HL-60/S4 (cell line): ENCODE measurements around the gene MFSD12.

Source experiments
- in situ Hi-C: fragments of 300-500 bp; cut with MboI; formaldehyde crosslinking; loops from 2 replicates; pipeline ENCODE4 v1.14.3; 2022; ENCODE audit warnings: low sequenced_read_pairs

The MFSD12 gene

GRCh38 chr19:3563709-3564524, 6.5 kb upstream of the MFSD12 start:
- in situ Hi-C loops, result no loop called here

- in situ Hi-C loops, result no loop called here
Measured at GRCh38 chr19:3556978-3557460, 367 bp downstream of the MFSD12 start.

GRCh38 chr19:3556423-3556977, 886 bp downstream of the MFSD12 start:
- in situ Hi-C loops, result no loop called here

DNA sequence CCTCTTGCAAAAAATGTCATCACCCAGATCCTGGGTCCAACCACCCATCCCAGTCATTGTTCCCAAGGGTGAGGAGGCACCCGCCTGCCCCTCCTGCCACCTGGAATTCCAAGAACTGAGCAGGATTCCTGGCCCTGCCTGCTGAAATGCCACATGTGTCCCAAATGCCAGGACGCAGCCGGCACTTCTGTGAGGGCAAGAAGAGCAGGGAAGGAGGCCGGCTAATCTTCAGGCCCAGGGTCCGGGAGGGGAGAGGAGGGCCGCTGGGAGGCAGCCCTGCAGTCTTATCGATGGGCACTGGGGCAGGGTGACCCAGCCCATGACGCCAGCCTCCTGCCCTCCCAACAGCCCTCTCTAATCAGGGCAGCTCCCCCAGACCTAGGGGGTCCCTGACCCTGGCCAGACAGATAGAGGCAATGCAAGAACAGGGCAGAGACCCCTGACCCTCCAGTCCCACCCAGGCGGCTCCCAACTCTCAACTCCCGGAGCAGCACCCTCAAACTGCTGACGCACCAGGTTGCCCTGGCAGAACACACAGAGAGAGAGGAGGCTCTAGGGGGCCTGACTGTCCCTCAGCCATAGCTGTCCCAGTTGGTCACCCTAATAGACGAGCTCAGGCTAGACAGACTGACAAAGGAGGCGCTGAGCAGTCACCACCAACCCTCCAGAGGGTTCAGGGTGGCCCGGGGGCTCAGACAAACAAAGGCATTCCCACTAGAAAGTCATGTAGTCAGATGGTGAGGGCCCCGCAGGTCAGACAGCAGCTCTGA, 1.5 kb downstream of the MFSD12 start:
- in situ Hi-C loops, result no loop called here

DNA sequence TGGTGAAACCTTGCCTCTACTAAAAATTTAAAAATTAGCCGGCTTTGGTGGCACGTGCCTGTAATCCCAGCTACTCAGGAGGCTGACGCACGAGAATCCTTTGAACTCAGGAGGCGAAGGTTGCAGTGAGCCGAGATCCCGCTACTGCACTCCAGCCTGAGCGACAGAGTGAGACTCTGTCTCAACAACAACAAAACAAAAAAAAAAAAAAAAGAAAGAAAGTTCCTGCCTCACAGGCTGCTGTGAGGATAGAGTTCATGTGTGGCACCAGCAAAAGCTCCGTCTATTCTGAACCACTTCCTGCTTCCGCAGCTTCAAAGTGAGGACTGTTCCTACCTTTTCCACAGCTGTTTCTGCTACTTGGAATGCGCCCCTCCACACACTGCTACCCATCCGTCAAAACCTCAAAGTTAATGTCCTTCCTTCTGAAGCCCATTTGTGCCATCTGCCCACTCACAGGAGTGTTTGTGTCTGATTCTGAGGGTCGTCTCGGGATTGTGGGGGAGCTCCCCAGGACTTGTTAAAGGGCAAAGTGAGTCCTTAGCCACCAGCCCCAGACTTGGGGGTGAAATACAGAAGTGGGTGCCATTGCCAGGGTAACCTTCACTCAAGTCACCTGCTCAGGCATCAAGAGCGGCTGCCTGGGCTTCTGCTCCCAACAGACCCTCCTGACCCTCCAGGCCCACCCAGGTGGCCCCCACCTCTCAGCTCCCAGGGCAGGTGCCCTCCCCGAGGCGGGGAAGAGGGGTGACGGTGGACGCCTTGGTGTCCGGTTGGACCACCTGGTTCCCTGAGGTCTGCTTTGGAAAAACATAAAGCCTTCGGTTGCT, 2.9 kb downstream of the MFSD12 start:
- in situ Hi-C loops, result no loop called here

GRCh38 chr19:3551792-3552095, 5.6 kb downstream of the MFSD12 start:
- in situ Hi-C loops, result no loop called here

DNA sequence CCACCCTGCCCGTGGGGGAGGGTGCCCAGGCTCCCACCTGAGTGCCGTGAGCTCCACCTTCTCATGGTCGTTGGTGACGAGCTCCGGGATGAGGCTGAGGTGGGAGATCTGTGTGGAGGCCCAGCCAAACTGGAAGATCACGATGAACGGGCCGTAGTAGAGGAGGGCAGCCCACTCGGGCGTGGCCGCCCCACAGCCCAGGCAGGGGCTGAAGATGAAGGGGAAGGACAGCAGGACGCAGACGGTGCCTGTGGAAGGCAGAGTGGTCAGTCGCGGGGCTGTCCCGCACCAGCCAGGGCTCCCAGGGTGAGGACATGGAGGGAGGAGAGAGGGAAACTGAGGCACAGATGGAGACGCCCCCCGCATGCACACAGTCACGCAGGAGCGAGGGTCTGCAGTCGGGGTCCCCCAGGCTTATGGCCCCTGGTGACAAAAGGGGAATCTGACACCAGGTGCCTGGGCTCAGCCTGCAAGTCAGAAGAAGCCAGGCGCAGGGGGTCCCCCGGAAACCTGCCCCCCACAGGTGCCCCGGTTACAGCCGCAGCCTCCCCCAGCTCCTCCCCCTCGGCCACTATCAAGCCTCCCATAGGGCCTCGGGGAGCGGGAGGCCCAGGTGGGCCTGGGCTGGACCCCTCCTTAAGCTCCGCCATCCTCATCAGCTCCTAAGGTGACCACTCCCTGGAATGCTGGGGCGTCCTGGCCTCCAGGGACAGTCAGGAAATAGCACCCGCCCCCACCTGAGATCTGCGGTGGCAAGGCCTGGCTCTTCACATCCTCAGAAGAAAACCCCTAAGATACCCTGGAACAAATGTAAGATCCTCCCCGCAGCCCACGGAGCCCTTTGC, 6.2 kb downstream of the MFSD12 start:
- in situ Hi-C loops, result no loop called here

DNA sequence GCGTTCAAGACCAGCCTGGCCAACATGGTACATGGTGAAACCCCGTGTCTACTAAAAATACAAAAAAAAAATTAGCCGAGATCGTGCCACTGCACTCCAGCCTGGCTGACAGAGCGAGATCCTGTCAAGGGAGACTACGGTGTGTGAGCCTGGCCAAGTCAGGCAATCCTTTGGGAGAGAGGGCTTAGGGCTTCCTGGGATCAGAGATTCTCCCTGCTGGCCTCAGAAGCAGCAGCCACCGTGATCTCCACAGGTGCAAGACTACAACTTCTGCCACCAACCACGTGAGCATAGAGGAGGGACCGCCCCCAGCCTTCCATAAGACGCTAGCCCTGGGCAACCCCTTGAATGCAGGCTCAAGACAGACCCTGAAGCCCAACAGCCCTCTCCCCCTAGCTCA, 7.6 kb downstream of the MFSD12 start:
- in situ Hi-C loops, result no loop called here

DNA sequence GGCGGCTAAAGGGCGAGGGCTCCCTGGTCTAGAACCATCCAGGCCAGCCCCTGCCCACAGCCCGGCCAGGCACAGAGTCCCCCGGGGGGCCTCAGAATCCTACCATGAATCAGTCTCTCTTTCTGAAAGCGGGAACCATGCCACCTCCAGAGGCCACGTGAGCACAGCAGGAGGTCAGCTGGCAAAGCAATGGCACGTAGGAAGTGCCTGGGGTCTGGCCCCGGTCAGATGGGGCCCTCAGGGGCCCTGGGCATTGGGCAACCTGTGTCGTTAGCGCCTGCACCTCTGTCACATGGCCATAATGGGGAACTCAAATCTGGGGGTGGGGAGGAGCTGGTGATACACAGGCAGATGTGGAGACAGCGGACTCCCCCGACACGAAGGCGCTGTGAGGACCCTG, 8.8 kb downstream of the MFSD12 start:
- in situ Hi-C loops, result no loop called here

GRCh38 chr19:3547767-3548282, 9.6 kb downstream of the MFSD12 start:
- in situ Hi-C loops, result no loop called here

- in situ Hi-C loops, result no loop called here
Measured at GRCh38 chr19:3547301-3547731, 10.1 kb downstream of the MFSD12 start.

- in situ Hi-C loops, result no loop called here
Measured at GRCh38 chr19:3546119-3546518, 11.3 kb downstream of the MFSD12 start.

DNA sequence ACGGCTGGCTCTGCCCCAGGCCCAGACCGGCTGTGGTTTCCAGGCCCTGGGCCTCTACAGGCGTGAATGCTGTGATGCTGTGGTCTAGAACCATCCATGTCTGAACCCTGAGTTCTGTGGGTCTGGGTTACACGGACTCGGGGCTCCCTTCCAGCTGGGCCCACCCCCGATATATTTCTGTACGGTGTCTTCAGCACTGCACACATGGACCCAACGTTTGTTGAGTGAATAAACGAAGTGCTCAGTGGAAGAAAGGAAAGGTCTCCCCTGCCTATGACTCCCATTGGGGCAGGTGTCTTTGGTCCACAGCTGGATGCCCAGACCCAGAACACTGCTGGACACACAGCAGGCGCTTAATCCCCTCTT, 11.7 kb downstream of the MFSD12 start:
- in situ Hi-C loops, result no loop called here

GRCh38 chr19:3544742-3545668, 12.4 kb downstream of the MFSD12 start:
- in situ Hi-C loops, result no loop called here

DNA sequence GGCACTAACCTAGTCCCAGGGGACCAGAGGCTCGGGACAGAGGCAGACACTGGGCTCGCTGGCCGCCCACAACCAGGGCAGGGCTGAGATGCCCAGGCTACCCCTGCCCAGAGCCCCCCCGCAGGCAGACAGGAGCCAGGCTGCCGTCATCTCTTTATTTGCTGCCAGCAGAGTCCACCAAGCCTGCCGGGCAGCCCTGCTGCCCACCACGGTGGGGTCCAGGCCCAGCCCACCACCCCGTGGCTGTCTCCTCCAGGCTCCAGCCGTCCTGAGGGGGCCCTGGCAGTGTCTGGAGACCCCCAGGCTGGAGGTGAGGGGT, 13.4 kb downstream of the MFSD12 start:
- in situ Hi-C loops, result no loop called here

DNA sequence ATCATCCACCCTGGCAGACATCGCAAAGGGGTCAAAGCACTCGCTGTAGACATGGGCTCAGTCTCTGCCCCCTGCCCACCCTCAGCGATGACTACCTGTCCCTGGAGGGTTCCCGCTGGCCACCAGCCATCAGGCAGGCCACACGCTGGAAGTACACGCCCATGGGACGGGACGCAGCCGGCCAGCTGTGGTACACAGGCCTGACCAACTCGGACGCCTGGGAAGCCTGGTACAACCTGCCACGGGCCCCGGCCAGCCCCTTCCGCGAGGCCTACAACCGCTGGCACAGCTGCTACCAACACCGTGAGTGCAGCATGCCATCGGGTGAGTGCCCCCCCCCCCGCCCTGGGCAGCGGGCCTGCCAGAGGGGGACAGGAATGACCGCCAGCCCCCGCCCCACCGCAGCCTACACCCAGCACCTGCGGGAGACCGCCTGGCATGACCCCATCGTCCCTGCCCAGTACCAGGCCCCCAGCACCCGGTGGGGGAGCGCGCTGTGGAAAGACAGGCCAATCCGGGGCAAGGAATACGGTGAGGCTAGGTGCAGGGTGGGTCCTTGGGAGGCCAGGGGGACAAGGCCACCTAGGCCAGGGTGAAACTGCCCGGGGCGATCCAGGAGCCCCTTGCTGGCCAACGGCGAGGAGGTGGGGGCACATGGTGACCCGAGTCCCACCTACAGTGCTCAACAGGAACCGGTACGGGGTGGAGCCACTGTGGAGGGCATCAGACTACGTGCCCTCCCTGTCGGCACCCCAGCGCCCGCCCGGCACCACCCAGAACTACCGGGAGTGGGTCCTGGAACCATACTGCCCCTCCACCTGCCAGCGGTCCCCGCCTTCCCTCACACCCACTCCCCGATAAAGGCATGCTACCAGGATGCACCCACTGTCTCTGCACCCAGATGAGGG, 14.0 kb downstream of the MFSD12 start:
- in situ Hi-C loops, result no loop called here

DNA sequence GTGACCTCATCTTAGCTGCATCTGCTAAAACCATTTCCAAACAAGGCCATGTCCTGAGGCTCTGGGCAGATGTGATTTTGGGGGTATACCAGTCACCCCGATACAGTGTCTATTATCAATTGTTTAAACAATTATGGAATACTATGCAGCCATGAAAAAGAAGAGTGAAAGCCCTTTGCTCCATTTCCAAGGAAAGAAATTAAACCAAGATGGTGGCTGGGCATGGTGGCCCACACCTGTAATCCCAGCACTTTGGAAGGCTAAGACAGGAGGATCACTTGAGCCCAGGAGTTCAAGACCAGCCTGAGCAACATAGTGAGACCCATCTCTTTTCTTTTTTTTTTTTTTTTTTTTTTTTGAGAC, 17.6 kb downstream of the MFSD12 start:
- in situ Hi-C loops, result no loop called here
